Smooth muscle cell (in vitro differentiated cells): ENCODE data around the gene C3. TPM values are rescaled to one million over a fixed set of nuclear protein-coding genes. Genes with fewer than 3 reads are reported as not detected.

Experiments
- DNase-seq: peaks from one replicate; lab custom pipeline; 2025; ENCODE audit not compliant: unreplicated experiment; lab: John Stamatoyannopoulos, UW
- H2AFZ ChIP-seq: fragments of 200-600 bp; sonication (generic); 2 replicates; pipeline ENCODE4 v1.6.0; 2016; ENCODE audit warnings: antibody characterized with exemption, low read depth, mild to moderate bottlenecking
- H3F3A ChIP-seq: fragments of 200-600 bp; sonication (generic); 2 replicates; pipeline ENCODE4 v1.6.0; 2017; ENCODE audit warnings: antibody characterized with exemption, low read depth
- H3K27ac ChIP-seq: fragments of 200-600 bp; sonication (generic); 2 replicates; pipeline ENCODE4 v1.5.1; 2016; ENCODE audit warnings: low read depth, mild to moderate bottlenecking
- H3K27me3 ChIP-seq: fragments of 200-600 bp; sonication (generic); 2 replicates; pipeline ENCODE4 v1.6.1; 2016; ENCODE audit warnings: low read depth, mild to moderate bottlenecking
- H3K36me3 ChIP-seq: fragments of 200-600 bp; sonication (generic); 2 replicates; pipeline ENCODE4 v1.5.1; 2016; ENCODE audit warnings: low read depth
- H3K4me1 ChIP-seq: fragments of 200-600 bp; sonication (generic); 2 replicates; pipeline ENCODE4 v1.5.1; 2016; ENCODE audit warnings: low read depth
- H3K4me2 ChIP-seq: fragments of 200-600 bp; sonication (generic); 2 replicates; pipeline ENCODE4 v1.6.0; 2016; ENCODE audit warnings: mild to moderate bottlenecking
- H3K4me3 ChIP-seq: fragments of 200-600 bp; sonication (generic); 2 replicates; pipeline ENCODE4 v1.5.1; 2016; ENCODE audit warnings: mild to moderate bottlenecking
- H3K79me2 ChIP-seq: fragments of 200-600 bp; sonication (generic); 2 replicates; pipeline ENCODE4 v1.6.0; 2016; ENCODE audit warnings: low read depth, mild to moderate bottlenecking
- H3K9ac ChIP-seq: fragments of 200-600 bp; sonication (generic); 2 replicates; pipeline ENCODE4 v1.6.0; 2016; ENCODE audit warnings: low read depth
- H3K9me3 ChIP-seq: fragments of 200-600 bp; sonication (generic); replicated peaks from 2 replicates; pipeline ENCODE4 v1.5.1; 2016; ENCODE audit warnings: low read depth
- H4K20me1 ChIP-seq: fragments of 200-600 bp; sonication (generic); 2 replicates; pipeline ENCODE4 v1.6.0; 2016; ENCODE audit warnings: low read depth
- CTCF ChIP-seq: fragments of 200-600 bp; sonication (generic); IDR thresholded peaks from 2 replicates; pipeline ENCODE4 v1.5.1; 2017; ENCODE audit warnings: borderline replicate concordance, mild to moderate bottlenecking, antibody characterized with exemption; ENCODE audit not compliant: insufficient read depth, poor library complexity, severe bottlenecking
- WGBS: methylation state at CpG from one replicate; pipeline ENCODE4 v1.1.7; 2016; ENCODE audit warnings: low lambda C conversion rate; 5-methylcytosine and 5-hydroxymethylcytosine counted together
- polyA plus RNA-seq: library from polyadenylated mRNA; unstranded; fragments of >200 nt; fragmentation: Nextera tagmentation; extraction: Ambion mirVana; gene quantifications from 2 replicates; pipeline ENCODE4 v1.2.1, GENCODE V29; 2016
- total RNA-seq: library from RNA; depleted of rRNA; stranded (reverse); fragments of >200 nt; gene quantifications from 2 replicates; pipeline ENCODE4 v1.2.3, GENCODE V29; 2014

C3 gene
- total and polyA plus RNA-seq, 2 experiments from 2014 or later = 6.4 to 25.1 TPM

DNA sequence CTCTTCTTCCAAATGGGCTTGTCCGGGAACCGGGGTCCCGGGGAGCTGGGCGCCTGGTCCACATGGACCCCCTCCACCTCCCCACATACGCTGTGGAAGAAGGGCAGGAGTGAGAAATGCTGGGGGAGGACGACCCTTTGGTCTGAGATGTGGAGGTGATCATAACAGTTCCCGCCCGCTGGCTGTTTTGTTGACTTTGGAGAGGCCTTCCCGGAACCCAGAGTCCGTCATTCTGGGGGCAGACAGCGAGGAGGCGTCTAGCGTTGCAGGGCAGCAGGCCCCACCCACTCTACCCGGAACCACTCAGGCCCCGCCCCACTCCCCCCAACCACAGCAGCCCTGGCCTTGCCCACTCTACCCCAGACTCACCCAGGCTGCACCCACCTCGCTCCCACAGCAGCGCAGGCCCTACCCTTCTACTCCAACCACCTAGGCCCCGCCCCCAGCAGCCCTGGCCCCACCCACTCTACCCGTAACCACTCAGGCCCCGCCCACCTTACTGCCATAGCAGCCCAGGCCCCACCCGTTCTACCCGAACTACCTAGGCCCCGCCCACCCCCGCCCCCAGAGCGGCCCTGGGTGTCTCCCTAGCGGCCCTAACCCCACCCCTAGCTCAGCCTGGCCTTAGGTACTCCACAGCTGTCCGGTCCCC lies 9.8 kb upstream of the C3 start:
- no peaks in the 10 kb centered on the region for H4K20me1 ChIP-seq
- H3K79me2 ChIP-seq = no peaks in the 10 kb centered on the region
- peaks cover 2% of the 10 kb centered on the region for H3F3A ChIP-seq
- no peaks in the 10 kb centered on the region for H3K27me3 ChIP-seq
- H3K4me2 ChIP-seq = no peak overlapping the region
- no peaks in the 10 kb centered on the region for H3K9me3 ChIP-seq
- TF ChIP-seq CTCF = no peak
- H3K36me3 ChIP-seq = no peaks in the 10 kb centered on the region
- WGBS = 85% methylated on average over 14 of the region's 27 CpGs
- no peak overlapping the region for H3K27ac ChIP-seq
- H2AFZ ChIP-seq = no peak overlapping the region
- DNase-seq = no peak
- no peak overlapping the region for H3K9ac ChIP-seq
- no peak overlapping the region for H3K4me3 ChIP-seq
- H3K4me1 ChIP-seq = no peaks in the 10 kb centered on the region

DNA sequence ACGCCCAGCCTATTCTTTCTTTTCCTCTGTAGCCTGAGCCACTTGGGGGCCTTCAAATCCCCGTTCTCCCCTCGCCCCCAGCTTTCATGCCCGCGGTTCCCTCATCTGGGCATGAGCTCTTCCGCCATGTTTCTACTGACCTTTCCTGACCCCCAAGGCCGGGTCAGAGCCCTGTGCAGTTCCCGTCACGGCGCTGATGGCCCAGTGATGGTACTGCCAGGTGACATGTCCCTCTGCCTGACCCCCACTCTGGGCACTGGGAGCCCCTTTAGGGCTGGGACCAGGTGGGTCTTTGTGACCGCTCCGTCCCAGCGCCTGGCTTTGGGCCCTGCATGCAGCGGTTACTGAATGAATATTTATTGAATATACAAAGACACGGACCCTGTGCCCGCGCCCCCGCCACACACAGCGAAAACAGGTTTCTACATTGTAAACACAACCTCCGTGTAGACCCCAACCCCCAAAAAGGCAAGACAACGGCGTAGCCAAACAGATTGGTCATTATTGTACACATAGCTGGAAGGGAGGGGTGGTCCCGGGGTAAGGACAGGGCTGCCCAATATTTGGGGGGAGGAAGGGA lies 9.2 kb upstream of the C3 start:
- H3K79me2 ChIP-seq = no peaks in the 10 kb centered on the region
- 92% methylated on average over 19 of the region's 23 CpGs for WGBS
- H3K9me3 ChIP-seq = no peaks in the 10 kb centered on the region
- no peaks in the 10 kb centered on the region for H3K36me3 ChIP-seq
- H3K4me1 ChIP-seq = no peaks in the 10 kb centered on the region
- no peaks in the 10 kb centered on the region for H4K20me1 ChIP-seq
- no peak overlapping the region for H3K9ac ChIP-seq
- no peak for TF ChIP-seq CTCF
- H3K4me3 ChIP-seq = no peak overlapping the region
- no peak overlapping the region for H2AFZ ChIP-seq
- DNase-seq = no peak
- no peaks in the 10 kb centered on the region for H3F3A ChIP-seq
- H3K27ac ChIP-seq = no peak overlapping the region
- no peaks in the 10 kb centered on the region for H3K27me3 ChIP-seq
- H3K4me2 ChIP-seq = no peak overlapping the region

DNA sequence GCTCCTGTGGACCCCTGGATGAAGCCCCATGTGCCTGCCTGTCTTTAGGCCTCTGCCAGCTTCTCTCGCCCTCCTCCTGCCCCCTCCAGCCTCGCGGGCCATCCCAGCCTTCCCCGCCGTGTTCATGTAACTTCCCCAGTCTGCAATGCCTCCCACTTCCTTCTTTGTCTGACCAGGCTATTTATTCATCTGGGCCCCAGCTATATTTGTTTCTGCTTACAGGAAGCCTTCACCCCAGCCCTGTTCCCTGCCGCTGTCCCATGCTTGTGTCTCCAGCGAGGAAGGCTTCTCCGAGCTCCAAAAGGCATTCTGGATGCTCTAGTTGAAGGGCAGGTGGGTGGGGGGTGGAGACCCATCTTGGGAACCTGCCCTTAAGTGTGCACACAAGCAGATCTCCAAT lies 7.9 kb upstream of the C3 start:
- H2AFZ ChIP-seq = no peak overlapping the region
- no peak for DNase-seq

More for the DNA sequence above, 7.9 kb upstream of the C3 start:
- H3K4me3 ChIP-seq = no peak overlapping the region
- H3K4me2 ChIP-seq = no peak overlapping the region
- H3K27me3 ChIP-seq = no peaks in the 10 kb centered on the region
- no peaks in the 10 kb centered on the region for H3K79me2 ChIP-seq
- no peak overlapping the region for H3K27ac ChIP-seq
- H3K36me3 ChIP-seq = no peaks in the 10 kb centered on the region
- H3K4me1 ChIP-seq = no peaks in the 10 kb centered on the region
- TF ChIP-seq CTCF = no peak
- H3K9ac ChIP-seq = no peak overlapping the region
- H4K20me1 ChIP-seq = no peaks in the 10 kb centered on the region
- no peaks in the 10 kb centered on the region for H3F3A ChIP-seq
- no peaks in the 10 kb centered on the region for H3K9me3 ChIP-seq
- 88% methylated on average over 8 of the region's 8 CpGs for WGBS
